ENCODE measurements around the gene CCDC137.
"Not testable (repeated sequence)": the region's sequence is repeated elsewhere in the genome, so short reads cannot be mapped to it uniquely, and the experiment has no call there.

Gene CCDC137

GRCh38 chr17:81652906-81653771, 13.4 kb upstream of the CCDC137 start:
- DNase-seq, result no peak

DNA sequence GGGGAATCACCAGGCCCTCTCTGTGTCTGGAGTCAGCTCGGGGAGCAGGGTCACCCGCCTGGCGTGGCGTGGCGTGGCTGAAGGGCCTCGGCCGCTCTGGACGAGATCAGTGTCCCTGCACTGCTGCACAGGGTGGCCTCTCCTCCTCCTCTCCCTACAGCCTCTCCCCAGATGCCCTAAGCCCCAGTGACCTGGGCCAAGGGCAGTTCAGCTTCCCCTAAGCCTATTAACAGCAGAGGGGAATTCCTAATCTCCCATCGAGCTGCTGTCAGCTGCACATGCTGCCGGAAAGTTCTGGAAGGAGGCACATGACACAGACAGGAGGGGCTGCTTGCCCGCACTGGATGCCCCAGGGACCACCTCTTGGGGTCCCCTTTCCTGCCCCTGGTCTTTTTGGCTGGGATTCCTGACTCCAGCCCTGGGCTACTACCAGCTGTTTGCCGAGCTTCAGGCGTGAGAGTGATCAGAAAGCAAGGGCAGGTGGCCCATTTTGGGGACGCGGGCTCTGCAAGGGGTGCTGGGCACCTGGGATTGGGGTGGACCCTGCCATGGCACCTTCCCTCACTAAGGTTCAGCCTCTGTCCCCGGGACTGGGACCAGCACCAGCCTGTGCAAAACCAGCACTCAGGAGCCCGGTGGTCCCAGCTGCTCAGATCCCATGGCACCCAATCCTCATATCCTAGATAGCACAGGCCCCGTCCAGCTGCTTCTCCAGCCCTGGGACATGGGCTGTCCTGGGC, 11.0 kb upstream of the CCDC137 start:
- DNase-seq, result no peak

DNA sequence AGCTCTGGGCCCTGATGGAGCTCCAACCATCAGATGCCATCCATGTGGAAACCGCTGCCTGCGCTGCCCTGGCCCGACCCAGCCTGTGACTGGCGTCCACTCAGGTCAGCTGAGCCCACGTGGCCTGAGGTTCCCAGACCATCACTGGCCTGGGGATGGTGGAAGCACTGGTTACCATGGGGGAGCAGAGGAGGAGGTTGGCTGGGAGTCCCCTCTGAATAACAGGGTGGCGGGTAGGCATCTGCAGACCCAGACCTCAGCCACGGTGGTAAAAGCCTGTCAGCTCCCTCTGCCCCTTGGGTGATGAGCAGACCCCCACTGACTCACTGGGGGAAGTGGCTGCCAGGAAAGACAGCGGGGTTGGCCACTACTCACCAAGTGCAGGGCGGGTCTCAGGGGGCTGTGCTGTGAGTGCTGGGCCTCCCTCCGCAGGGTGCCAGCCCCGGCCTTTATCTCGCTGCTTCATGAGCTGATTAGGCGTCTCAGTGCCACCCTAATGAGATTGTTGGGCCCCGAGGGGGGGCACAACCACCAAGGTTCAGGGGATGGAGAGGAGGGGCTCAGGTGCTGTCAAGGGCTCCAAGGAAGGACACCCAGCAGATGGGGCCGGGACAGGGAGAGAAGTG, 10.3 kb upstream of the CCDC137 start, which contains the start of gene PDE6G:
PDE6G (minus strand) TSS at position 425 of the 626 bp plus-strand sequence. CDS start 3,237 bp downstream, outside the sequence.
- no peak for DNase-seq

DNA sequence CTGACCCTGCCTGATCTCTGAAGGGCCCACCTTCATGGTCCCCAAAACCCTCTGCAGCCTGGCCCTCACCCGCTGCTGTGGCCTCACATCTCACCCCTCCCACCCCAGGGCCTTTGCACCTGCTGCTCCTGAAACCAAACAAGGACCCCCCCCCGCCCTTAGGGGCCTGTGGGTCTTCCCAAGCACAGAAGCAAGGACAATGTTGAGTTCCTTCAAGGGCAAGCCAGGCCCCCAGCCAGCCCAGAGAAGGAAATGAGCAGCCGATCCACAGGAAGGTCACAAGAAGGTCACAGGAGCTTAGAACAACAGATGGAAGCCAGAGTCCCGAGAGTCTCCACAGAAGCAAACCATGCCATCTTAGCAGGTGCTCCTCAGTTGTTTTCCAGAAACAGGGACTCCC, 9.7 kb upstream of the CCDC137 start:
- DNase-seq, result no peak

- no peak for DNase-seq
Observed at GRCh38 chr17:81659038-81659437, 7.5 kb upstream of the CCDC137 start.

GRCh38 chr17:81660441-81660840, 6.1 kb upstream of the CCDC137 start:
- DNase-seq, result no peak

GRCh38 chr17:81662002-81662401, 4.5 kb upstream of the CCDC137 start:
- DNase-seq, result no peak

DNA sequence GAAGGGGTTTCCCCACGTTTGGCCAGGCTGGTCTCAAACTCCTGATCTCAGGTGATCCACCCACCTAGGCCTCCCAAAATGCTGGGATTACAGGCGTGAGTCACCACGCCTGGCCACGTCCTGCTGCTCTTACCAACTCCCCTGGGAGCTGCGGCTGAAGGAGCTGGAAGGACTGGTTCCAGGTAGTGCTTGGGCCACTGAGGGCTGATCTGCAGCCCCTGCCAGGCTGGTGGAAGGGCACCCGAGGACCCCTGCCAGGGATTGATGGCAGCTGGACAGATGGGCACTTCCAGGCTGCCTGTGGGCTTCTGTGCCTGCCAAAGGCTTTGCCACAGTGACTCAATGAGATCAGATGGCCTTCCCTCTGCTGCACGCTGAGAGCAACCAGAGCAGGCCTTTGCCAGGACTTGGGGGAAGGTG, 2.5 kb upstream of the CCDC137 start:
- DNase-seq, result no peak

- no peak for DNase-seq
Observed at GRCh38 chr17:81665205-81666091, 1.1 kb upstream of the CCDC137 start.

GRCh38 chr17:81666092-81666341, 520 bp upstream of the CCDC137 start:
- DNase-seq, result no peak

- DNase-seq, result no peak
Observed at GRCh38 chr17:81667754-81668153, 1.2 kb downstream of the CCDC137 start.

DNA sequence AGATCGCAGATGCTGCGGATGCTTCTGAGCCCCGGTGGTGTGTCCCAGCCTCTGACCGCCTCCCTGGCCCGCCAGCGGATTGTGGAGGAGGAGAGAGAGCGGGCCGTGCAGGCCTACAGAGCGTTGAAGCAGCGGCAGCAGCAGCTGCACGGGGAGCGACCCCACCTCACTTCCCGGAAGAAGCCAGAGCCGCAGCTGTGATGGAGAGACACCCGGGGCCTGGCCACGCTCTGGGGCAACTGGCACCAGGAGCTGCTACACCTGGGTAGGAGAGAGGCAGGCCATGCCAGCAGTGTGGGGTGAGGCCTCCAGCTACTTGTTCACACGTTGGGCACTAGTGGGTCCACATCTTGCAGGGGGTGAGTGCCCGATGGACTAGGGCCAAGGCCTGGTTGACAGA, 6.0 kb downstream of the CCDC137 start:
- DNase-seq, result no peak

- DNase-seq, result no peak
Observed at GRCh38 chr17:81672954-81673353, 6.4 kb downstream of the CCDC137 start.

- DNase-seq, result no peak
Observed at GRCh38 chr17:81673561-81674258, 7.2 kb downstream of the CCDC137 start.

DNA sequence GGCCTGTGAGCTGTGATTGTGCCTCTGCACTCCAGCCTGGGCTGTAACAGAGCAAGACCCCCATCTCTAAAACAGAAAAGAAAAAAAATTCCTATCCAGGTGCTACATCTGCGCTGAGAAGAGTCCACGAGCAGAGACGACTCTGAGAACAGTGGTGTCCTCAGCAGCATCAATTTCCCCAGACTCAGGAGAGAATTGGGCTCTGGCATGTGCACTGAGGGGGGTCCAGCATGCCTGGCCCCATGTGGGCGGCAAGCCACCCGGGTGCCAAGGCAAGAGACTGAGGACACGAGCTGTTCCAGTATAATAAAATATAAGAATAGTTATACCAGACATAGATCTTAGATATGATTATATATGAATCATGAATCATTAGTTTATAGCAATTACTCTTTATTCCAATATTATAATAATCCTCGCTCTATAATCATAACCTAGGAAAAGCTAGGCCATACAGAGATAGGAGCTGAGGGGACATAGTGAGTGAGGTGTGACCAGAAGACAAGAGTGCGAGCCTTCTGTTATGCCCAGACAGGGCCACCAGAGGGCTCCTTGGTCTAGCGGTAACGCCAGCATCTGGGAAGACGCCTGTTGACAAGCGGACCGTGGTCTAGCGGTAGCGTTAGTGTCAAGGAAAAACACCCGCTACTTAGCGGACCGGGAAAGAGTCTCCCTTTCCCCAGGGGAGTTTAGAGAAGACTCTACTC, 9.1 kb downstream of the CCDC137 start:
- DNase-seq, result not testable (repeated sequence)

- no peak for DNase-seq
Observed at GRCh38 chr17:81676906-81677305, 10.4 kb downstream of the CCDC137 start.

GRCh38 chr17:81680150-81680549, 13.6 kb downstream of the CCDC137 start:
- DNase-seq, result no peak

DNA sequence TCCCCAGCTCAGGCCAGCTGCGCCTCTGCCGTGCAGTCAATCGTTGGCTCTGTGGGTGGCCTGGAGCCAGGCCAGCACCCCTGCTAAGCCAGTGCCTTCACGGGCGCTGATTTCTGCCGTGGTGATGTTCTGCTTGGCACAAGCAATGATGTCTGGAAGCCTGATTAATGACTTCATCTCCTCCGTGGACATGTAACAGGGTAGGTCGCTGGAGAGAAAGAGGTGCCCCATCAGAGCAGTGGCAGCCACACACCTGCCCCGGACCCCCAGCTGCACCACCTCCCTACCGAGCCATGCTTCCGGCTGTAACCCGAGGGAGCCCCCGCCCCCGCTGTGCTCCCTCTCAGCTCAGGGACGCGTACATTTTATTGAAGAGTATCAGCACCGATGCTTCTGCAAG, 15.1 kb downstream of the CCDC137 start:
- no peak for DNase-seq

- no peak for DNase-seq
Observed at GRCh38 chr17:81682565-81683207, 16.1 kb downstream of the CCDC137 start.

- no peak for DNase-seq
Observed at GRCh38 chr17:81683208-81683583, 16.7 kb downstream of the CCDC137 start.

All from NCI-H1048 (cell line).